Stimulated activated CD4-positive, alpha-beta T cell treated with anti-CD3 and anti-CD28 coated beads, Interleukin-15, amount 100 ng/mL, for 48 hours (primary cell): ENCODE measurements around the gene CNKSR1.

Source experiments
- DNase-seq, 2 donors: peaks; one replicate each; pipeline ENCODE4 v3.0.0-alpha.2; 2020; ENCODE audit warnings: low read depth in 2 of 2

Gene CNKSR1

DNA sequence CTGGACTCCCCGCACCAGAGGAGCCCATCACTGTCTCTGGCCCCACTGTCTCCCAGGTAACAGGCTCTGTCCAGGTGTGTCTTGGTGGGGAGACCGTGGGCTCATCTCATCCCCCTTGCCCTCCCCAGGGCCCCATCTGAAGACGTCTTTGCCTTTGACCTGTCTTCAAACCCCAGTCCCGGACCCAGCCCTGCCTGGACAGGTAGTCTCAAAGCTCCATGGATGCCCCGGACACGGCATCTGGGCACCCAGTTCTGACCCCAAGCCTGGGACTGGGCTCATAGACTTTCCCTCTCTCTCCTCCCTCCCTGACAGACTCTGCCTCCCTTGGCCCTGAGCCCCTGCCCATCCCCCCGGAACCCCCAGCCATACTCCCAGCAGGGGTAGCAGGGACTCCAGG lies 6.8 kb downstream of the CNKSR1 start:
- no peak for DNase-seq

DNA sequence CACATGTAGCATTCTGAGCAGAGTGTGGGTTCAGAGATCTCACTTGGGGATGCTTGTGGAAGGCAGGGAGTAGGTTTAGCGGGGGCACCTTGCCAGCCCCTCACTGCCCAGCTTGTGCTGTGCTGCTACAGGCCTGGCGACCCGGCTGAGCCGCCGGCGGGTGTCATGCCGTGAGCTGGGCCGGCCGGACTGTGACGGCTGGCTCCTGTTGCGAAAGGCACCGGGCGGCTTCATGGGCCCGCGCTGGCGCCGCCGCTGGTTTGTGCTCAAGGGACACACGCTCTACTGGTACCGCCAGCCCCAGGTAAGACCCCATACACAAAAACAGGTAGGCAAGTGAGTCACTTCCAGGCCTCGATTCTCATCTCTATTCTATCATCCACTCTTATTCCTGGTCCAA lies 7.6 kb downstream of the CNKSR1 start:
- DNase-seq = no peak

- no peak for DNase-seq
Measured at GRCh38 chr1:26187882-26188281, 10.6 kb downstream of the CNKSR1 start.

- DNase-seq = no peak
Measured at GRCh38 chr1:26188477-26188876, 11.2 kb downstream of the CNKSR1 start.

DNA sequence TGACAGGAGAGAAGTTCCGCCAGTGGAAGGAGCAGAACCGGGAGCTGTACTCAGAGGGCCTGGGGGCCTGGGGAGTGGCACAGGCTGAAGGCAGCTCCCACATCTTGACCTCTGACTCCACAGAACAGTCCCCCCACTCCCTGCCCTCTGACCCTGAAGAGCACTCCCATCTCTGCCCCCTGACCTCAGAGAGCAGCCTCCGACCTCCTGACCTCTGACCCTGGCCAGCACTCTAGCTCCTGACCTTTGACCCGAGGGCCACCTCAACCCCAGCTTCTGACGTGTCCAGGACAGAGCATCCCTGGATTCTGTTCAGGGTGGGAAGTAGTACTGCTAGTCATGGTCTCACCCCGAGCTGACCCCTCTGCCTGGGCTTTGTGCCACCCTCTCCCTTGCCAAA lies 12.0 kb downstream of the CNKSR1 start:
- no peak for DNase-seq

- no peak for DNase-seq
Measured at GRCh38 chr1:26189751-26190275, 12.5 kb downstream of the CNKSR1 start.

DNA sequence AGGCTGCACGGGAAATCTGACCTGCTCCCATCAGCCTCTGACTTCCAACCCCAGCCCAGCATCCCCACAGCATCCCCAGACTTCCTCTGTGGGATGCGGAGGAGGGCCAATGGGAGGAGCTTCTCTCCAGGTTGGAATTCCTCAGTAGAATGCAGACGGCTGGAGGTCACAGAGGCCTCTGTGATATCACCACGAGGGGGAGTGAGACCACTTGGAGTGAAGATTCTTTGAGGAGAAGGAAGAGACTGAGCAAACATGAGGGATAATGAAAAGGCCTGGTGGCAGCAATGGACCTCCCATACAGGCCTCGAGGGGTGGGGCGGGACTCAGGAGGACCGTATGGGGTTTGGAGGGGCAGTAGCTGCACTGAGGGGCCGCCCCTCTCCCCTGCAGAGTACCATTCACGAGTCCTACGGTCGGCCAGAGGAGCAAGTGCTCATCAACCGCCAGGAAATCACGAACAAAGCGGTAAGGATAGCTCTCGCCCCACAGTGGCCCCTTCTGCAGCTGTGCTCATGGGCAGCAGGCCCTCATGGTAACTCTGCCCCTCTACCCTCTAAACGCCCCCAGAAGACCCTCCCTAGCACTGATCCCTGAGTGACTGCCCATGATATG lies 13.2 kb downstream of the CNKSR1 start, which contains the start of gene CATSPER4:
Gene CATSPER4 (plus strand): TSS at position 230 of the 615 bp plus-strand sequence. CDS start 26 bp downstream, at position 256.
- DNase-seq = no peak

DNA sequence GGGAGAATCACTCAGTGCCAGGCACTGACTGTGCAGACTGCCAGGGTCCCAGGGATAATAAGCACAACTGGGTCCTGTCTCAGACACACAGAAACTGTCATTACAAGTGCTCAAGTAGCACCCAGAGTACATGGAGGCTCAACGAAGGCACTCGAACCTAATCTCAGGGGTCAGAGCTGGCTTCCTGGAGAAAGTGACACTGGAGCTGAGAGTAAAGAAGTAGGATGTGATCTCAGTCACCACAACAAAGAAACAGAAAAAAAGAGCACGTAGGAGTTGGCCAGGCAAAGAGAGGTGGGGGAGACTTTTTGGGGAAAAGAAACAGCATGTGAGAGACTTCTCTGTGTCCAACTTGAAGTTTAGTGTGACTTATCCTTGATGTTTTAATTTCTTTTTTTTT lies 14.4 kb downstream of the CNKSR1 start:
- no peak for DNase-seq

DNA sequence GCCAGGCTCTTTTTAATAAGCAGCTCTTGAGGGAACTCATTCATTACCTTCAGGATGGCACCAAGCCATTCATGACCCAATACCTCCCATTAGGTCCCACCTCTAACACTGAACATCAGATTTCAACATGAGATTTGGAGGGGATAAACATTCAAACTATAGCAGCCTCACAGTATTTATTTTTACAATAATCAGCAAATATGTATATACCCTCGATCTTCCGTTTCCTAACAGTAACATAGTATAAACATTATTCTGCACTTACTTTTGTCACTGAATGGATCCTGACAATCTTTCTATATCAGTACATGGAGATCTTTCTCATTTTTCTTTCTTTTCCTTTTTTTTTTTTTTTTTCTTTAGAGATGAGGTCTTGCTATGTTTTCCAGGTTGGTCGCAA lies 18.5 kb downstream of the CNKSR1 start:
- no peak for DNase-seq

DNA sequence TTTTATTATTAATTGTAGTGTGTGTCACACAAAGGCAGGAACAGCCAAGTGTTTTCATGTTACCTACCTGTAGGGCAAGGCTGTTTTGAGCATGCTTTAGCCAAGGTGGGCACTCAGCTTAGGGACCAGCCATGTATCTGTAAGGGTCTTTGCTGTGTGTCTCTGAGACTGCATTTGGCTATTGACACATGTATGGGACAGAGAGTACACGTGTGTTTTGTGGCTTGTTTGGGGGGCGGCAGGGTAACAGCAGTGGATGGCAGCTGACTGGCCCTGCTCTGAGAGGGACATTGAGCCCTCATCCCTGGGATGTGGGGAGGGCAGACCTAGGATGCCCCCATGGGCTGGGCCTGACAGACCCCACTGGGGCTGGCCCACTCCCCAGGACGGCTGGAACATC lies 20.0 kb downstream of the CNKSR1 start:
- no peak for DNase-seq

GRCh38 chr1:26197813-26198212 lies 20.5 kb downstream of the CNKSR1 start:
- no peak for DNase-seq

- DNase-seq = no peak
Measured at GRCh38 chr1:26200413-26200812, 23.1 kb downstream of the CNKSR1 start.

DNA sequence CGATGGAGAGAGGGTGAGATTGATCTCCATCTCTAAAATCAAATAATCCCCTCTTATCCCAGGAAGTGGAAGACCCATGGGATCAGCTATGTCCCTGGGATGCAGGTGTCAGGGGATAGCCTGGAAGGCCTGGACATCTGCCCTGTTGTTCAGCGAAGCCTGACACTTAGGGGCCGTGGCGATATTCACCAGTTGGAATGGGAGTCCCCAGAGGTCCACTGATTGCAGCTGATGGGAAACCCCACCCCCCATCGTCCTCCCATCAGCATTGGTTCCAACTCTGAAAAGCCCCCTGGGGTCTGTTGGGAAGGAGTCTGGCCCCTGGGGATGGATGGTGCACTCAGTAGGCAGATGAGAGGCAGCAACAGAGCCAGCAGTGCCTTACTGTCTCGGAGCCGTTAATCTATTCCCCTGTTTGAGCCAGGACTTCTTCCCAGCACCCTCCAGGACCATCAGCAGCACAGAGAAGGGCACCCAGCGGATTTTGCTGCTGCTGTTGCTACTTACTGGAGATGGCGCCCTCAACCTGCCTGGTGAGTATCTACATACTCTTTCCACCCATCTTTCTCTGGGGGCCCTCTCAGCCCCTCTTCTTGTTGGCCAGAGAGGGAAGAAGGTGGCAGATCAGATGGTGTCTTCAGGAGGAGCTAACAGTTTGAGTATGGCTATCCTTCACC lies 26.5 kb downstream of the CNKSR1 start:
- DNase-seq = no peak

GRCh38 chr1:26210147-26210870 lies 33.0 kb downstream of the CNKSR1 start:
- DNase-seq = no peak

DNA sequence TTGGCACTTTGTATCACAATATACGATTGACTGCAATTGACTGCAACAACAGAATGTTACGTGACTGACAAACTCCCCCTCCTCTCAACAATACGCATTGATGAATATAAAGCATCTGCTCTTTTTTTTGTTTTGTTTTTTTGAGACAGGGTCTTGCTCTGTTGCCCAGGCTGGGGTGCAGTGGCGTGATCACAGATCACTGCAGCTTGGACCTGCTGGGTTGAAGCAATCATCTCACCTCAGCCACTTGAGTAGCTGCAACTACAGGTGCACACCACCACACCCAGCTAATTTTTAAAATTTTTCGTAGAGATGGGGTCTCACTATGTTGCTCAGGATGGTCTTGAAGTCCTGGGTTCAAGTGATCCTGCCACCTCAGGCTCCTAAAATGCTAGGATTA lies 35.4 kb downstream of the CNKSR1 start:
- no peak for DNase-seq

- DNase-seq = no peak
Measured at GRCh38 chr1:26213335-26213905, 36.1 kb downstream of the CNKSR1 start.

- no peak for DNase-seq
Measured at GRCh38 chr1:26215246-26215645, 38.0 kb downstream of the CNKSR1 start.

GRCh38 chr1:26218906-26219494 lies 41.7 kb downstream of the CNKSR1 start:
- DNase-seq = no peak

- no peak for DNase-seq
Measured at GRCh38 chr1:26220199-26220912, 43.1 kb downstream of the CNKSR1 start.

DNA sequence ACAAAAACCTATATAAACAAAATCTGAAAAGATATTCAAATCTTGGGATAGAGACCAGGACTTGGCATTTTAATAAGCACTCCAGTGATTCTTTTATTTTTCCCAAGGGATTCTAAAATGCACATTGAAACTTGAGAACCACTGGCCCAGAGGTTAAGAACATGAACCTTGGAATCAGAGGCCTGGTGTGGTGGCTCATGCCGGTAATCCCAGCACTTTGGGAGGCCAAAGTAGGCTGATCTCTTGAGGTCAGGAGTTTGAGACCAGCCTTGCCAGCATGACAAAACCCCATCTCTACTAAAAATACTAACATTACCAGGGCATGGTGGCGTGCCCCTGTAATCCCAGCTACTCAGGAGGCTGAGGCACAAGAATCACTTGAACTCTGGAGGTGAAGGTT lies 43.8 kb downstream of the CNKSR1 start:
- DNase-seq = no peak

DNA sequence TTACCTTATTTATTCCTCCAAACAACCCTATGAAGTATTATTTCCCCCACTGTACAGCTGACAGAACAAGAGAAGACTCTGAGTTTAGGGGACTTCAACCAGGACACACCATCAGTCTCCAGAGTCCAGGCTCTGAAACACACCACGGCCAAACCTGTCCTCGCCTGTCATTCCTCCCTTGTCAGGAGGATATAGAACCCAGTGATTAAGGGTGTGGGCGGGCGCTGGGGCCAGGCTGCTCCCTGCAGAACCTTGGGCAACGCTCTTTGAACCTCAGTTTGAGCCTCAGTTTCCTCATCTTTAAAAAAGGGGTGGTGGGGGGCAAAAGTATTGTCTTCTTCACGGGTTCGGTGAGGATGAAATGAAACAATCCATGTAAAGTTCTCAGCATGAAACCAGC lies 47.3 kb downstream of the CNKSR1 start:
- no peak for DNase-seq
